CD4-positive, alpha-beta T cell (primary cell): ENCODE data around the gene KRTAP6-1. TPM values are rescaled to one million over a fixed set of nuclear protein-coding genes. Genes with fewer than 3 reads are reported as not detected.

Source experiments
- ATAC-seq: fragments of 200-7000 bp; cut with Tn5 transposase; one replicate; pipeline ENCODE4 v1.10.0; 2022; ENCODE audit warnings: mild to moderate bottlenecking; ENCODE audit not compliant: poor library complexity
- CTCF ChIA-PET: fragments of 350-600 bp; sonication (Branson Sonifier 250); formaldehyde crosslinking; loops from one replicate; lab custom pipeline; 2021; ENCODE audit warnings: antibody characterized with exemption, inconsistent platforms; lab: Charles Lee
- POLR2A ChIA-PET: fragments of 350-600 bp; sonication (Branson Sonifier 250); formaldehyde crosslinking; loops from one replicate; lab custom pipeline; 2021; ENCODE audit warnings: antibody characterized with exemption, inconsistent platforms; lab: Charles Lee
- DNase-seq, 14 experiments: peaks; one replicate each; pipeline ENCODE4 v3.0.0-alpha.2; 2013 to 2020; ENCODE audit warnings: mixed read lengths in 2 of 14
- H3K27ac ChIP-seq, 2 donors: one replicate each; pipeline versions ENCODE4 v1.5.1 to v1.7.0; 2013; ENCODE audit warnings: low read length in 2 of 2, low read depth in 1 of 2, mild to moderate bottlenecking in 1 of 2
- H3K27me3 ChIP-seq, 2 experiments: 1 replicate in 1 of 2; 2 replicates in 1 of 2; pipeline versions ENCODE4 v1.6.1 to v1.7.0; 2013; ENCODE audit warnings: low read length in 2 of 2, control low read depth in 1 of 2, mild to moderate bottlenecking in 1 of 2, moderate library complexity in 1 of 2; ENCODE audit not compliant: insufficient read depth in 2 of 2, control insufficient read depth in 1 of 2
- H3K36me3 ChIP-seq: one replicate; pipeline ENCODE4 v1.6.1; 2013; ENCODE audit warnings: low read length, control low read depth; ENCODE audit not compliant: insufficient read depth
- H3K4me1 ChIP-seq: one replicate; pipeline ENCODE4 v1.6.1; 2013; ENCODE audit warnings: low read length, control low read depth; ENCODE audit not compliant: insufficient read depth
- H3K4me3 ChIP-seq: one replicate; pipeline ENCODE4 v1.5.1; 2013; ENCODE audit warnings: mild to moderate bottlenecking, low read length, moderate library complexity
- H3K9me3 ChIP-seq, 2 experiments: 1 replicate in 1 of 2; 2 replicates in 1 of 2; pipeline versions ENCODE4 v1.6.1 to v1.7.0; 2013; ENCODE audit warnings: low read length in 2 of 2, mild to moderate bottlenecking in 2 of 2, control low read depth in 1 of 2, moderate library complexity in 1 of 2; ENCODE audit not compliant: control insufficient read depth in 1 of 2, insufficient read depth in 1 of 2
- H3K27ac Mint-ChIP-seq: one replicate; pipeline ENCODE4 v1.8.0; 2020; ENCODE audit warnings: mixed read lengths
- H3K27me3 Mint-ChIP-seq: one replicate; pipeline ENCODE4 v1.8.0; 2021; ENCODE audit warnings: mixed read lengths
- H3K36me3 Mint-ChIP-seq: one replicate; pipeline ENCODE4 v1.8.0; 2021; ENCODE audit warnings: low read depth, mixed read lengths
- H3K4me1 Mint-ChIP-seq: one replicate; pipeline ENCODE4 v1.8.0; 2021; ENCODE audit warnings: low read depth, mixed read lengths
- H3K4me3 Mint-ChIP-seq: one replicate; pipeline ENCODE4 v1.8.0; 2020; ENCODE audit warnings: mild to moderate bottlenecking, mixed read lengths
- H3K9me3 Mint-ChIP-seq: one replicate; pipeline ENCODE4 v1.8.0; 2020; ENCODE audit warnings: mixed read lengths
- CTCF ChIP-seq: fragments of 200-600 bp; IDR thresholded peaks from one replicate; pipeline ENCODE4 v1.8.0; 2022; ENCODE audit warnings: antibody characterized with exemption, mild to moderate bottlenecking
- intact Hi-C, 2 experiments: fragments of 100-400 bp; cut with DNase I in 1 of 2; cut with micrococcal nuclease in 1 of 2; formaldehyde crosslinking; loops; one replicate each; pipeline versions ENCODE4 v1.15.1 to v1.9.0; 2023 to 2025; cut with DNase I, micrococcal nuclease
- total RNA-seq, 174 experiments: library from RNA in 2 of 174; stranded (reverse) in 2 of 174; gene quantifications; one replicate each; pipeline ENCODE4 v1.2.3 and lab custom pipeline; 2021 to 2026

The KRTAP6-1 gene
- total RNA-seq, 2 experiments from 2014 or later, result not detected

- ChIA-PET POLR2A (no interaction called here), CTCF (no interaction called here)
- ATAC-seq, result no peak
- no peak for DNase-seq
- H3K36me3 ChIP-seq, result no peaks in the 10 kb centered on the region
- Mint-ChIP-seq H3K27ac (no peak overlapping the region), H3K9me3 (peaks cover 2% of the 10 kb centered on the region), H3K36me3 (no peaks in the 10 kb centered on the region), H3K4me1 (no peaks in the 10 kb centered on the region), H3K27me3 (no peaks in the 10 kb centered on the region), H3K4me3 (no peak overlapping the region)
- H3K27me3 ChIP-seq, result no peaks in the 10 kb centered on the region
- H3K9me3 ChIP-seq, result peaks cover 0 to 3% of the 10 kb centered on the region in 2 experiments
- no peak for TF ChIP-seq CTCF
- H3K4me3 ChIP-seq, result no peak overlapping the region
- intact Hi-C loops, result no loop called here
- H3K4me1 ChIP-seq, result no peaks in the 10 kb centered on the region
- H3K27ac ChIP-seq, result no peak overlapping the region
Observed at GRCh38 chr21:30567617-30568016, 46.1 kb downstream of the KRTAP6-1 start.

- H3K27me3 ChIP-seq, result no peaks in the 10 kb centered on the region
- H3K27ac ChIP-seq, result no peak overlapping the region
- Mint-ChIP-seq H3K27ac (no peak overlapping the region), H3K9me3 (no peaks in the 10 kb centered on the region), H3K4me3 (no peak overlapping the region), H3K27me3 (no peaks in the 10 kb centered on the region), H3K4me1 (no peaks in the 10 kb centered on the region), H3K36me3 (no peaks in the 10 kb centered on the region)
- no peak overlapping the region for H3K4me3 ChIP-seq
- POLR2A ChIA-PET, result no interaction called here
- CTCF ChIA-PET, result no interaction called here
- peaks cover 0 to under 1% of the 10 kb centered on the region in 2 experiments for H3K9me3 ChIP-seq
- intact Hi-C loops, result no loop called here
- no peaks in the 10 kb centered on the region for H3K36me3 ChIP-seq
- DNase-seq, result no peak
- no peak for ATAC-seq
- TF ChIP-seq CTCF, result no peak
- no peaks in the 10 kb centered on the region for H3K4me1 ChIP-seq
Observed at GRCh38 chr21:30563630-30564029, 50.1 kb downstream of the KRTAP6-1 start.

Other genes with a start within 250 kb of the KRTAP6-1 start
- gene KRTAP13-2, start 241.7 kb downstream of the KRTAP6-1 start, total RNA-seq, result not detected
- not detected for gene KRTAP13-1, start 217.9 kb downstream of the KRTAP6-1 start, total RNA-seq
- not detected for gene KRTAP13-3, start 188.0 kb downstream of the KRTAP6-1 start, total RNA-seq
- gene KRTAP13-4, start 183.7 kb downstream of the KRTAP6-1 start, total RNA-seq, result not detected
- not detected for gene KRTAP15-1, start 173.7 kb downstream of the KRTAP6-1 start, total RNA-seq
- not detected for gene KRTAP19-1, start 133.6 kb downstream of the KRTAP6-1 start, total RNA-seq
- not detected for gene KRTAP19-2, start 126.5 kb downstream of the KRTAP6-1 start, total RNA-seq
- not detected for gene KRTAP19-3, start 121.9 kb downstream of the KRTAP6-1 start, total RNA-seq
- gene KRTAP19-4, start 116.8 kb downstream of the KRTAP6-1 start, total RNA-seq, result not detected
- not detected for gene KRTAP19-5, start 111.8 kb downstream of the KRTAP6-1 start, total RNA-seq
- not detected for gene KRTAP19-6, start 72.1 kb downstream of the KRTAP6-1 start, total RNA-seq
- gene KRTAP19-7, start 52.6 kb downstream of the KRTAP6-1 start, total RNA-seq, result not detected
- not detected for gene KRTAP22-2, start 23.5 kb downstream of the KRTAP6-1 start, total RNA-seq
- gene KRTAP6-3, start 21.5 kb downstream of the KRTAP6-1 start, total RNA-seq, result not detected
- not detected for gene KRTAP6-2, start 15.0 kb downstream of the KRTAP6-1 start, total RNA-seq
- gene KRTAP22-1, start 12.8 kb downstream of the KRTAP6-1 start, total RNA-seq, result not detected
- gene KRTAP20-1, start 2.5 kb upstream of the KRTAP6-1 start, total RNA-seq, result not detected
- not detected for gene KRTAP20-4, start 6.7 kb upstream of the KRTAP6-1 start, total RNA-seq
- gene KRTAP20-2, start 21.3 kb upstream of the KRTAP6-1 start, total RNA-seq, result not detected
- not detected for gene KRTAP20-3, start 28.9 kb upstream of the KRTAP6-1 start, total RNA-seq
- gene KRTAP21-3, start 104.8 kb upstream of the KRTAP6-1 start, total RNA-seq, result not detected
- not detected for gene KRTAP21-2, start 133.3 kb upstream of the KRTAP6-1 start, total RNA-seq
- not detected for gene KRTAP21-1, start 141.5 kb upstream of the KRTAP6-1 start, total RNA-seq
- not detected for gene KRTAP8-1, start 199.3 kb upstream of the KRTAP6-1 start, total RNA-seq
- not detected for gene KRTAP7-1, start 215.8 kb upstream of the KRTAP6-1 start, total RNA-seq